Neural cell (in vitro differentiated cells): ENCODE data around the gene SORL1-AS1.

ENCODE experiments used
- H2AFZ ChIP-seq: fragments of 200-600, 300-800 bp; sonication (generic), shearing (Covaris generic); 2 replicates; pipeline ENCODE4 v1.6.0; 2014; ENCODE audit warnings: low read depth, mild to moderate bottlenecking, antibody characterized with exemption, low read length, moderate library complexity
- H3F3A ChIP-seq: fragments of 200-600 bp; shearing (Covaris generic); 2 replicates; pipeline ENCODE4 v1.6.1; 2016; ENCODE audit warnings: mild to moderate bottlenecking, moderate library complexity, mixed read lengths, antibody characterized with exemption, low read length; ENCODE audit not compliant: insufficient read depth, poor library complexity, severe bottlenecking
- H3K27ac ChIP-seq: fragments of 200-600, 300-800 bp; sonication (generic), shearing (Covaris generic); 2 replicates; pipeline ENCODE4 v1.5.1; 2014; ENCODE audit warnings: mild to moderate bottlenecking, low read length, moderate library complexity
- H3K27me3 ChIP-seq: fragments of 300-800, 200-600 bp; sonication (generic), shearing (Covaris generic); 2 replicates; pipeline ENCODE4 v1.6.0; 2014; ENCODE audit warnings: mild to moderate bottlenecking, low read depth, low read length, moderate library complexity; ENCODE audit not compliant: insufficient read depth
- H3K36me3 ChIP-seq: fragments of 300-800, 200-600 bp; sonication (generic), shearing (Covaris generic); 2 replicates; pipeline ENCODE4 v1.5.1; 2014; ENCODE audit warnings: mild to moderate bottlenecking, antibody characterized with exemption, low read length, moderate library complexity; ENCODE audit not compliant: insufficient read depth
- H3K4me2 ChIP-seq: fragments of 300-800, 200-600 bp; sonication (generic), shearing (Covaris generic); 2 replicates; pipeline ENCODE4 v1.6.0; 2014; ENCODE audit warnings: mild to moderate bottlenecking, low read length
- H3K4me3 ChIP-seq: fragments of 300-800, 200-600 bp; sonication (generic), shearing (Covaris generic); 2 replicates; pipeline ENCODE4 v1.5.1; 2014; ENCODE audit warnings: mild to moderate bottlenecking, low read length, moderate library complexity
- H3K79me2 ChIP-seq: fragments of 200-600 bp; shearing (Covaris generic); replicated peaks from 2 replicates; pipeline ENCODE4 v1.6.0; 2014; ENCODE audit warnings: mild to moderate bottlenecking, low read length, moderate library complexity; ENCODE audit not compliant: insufficient read depth
- H3K9ac ChIP-seq: fragments of 300-800, 200-600 bp; sonication (generic), shearing (Covaris generic); 2 replicates; pipeline ENCODE4 v1.6.1; 2016; ENCODE audit warnings: mild to moderate bottlenecking, low read length, mixed read lengths
- H3K9me2 ChIP-seq: fragments of 200-600 bp; shearing (Covaris generic); 2 replicates; pipeline ENCODE4 v1.6.1; 2016; ENCODE audit warnings: mild to moderate bottlenecking, low read length, mixed read lengths; ENCODE audit not compliant: insufficient read depth
- H3K9me3 ChIP-seq: fragments of 200-600, 300-800 bp; sonication (generic), shearing (Covaris generic); 2 replicates; pipeline ENCODE4 v1.6.1; 2016; ENCODE audit warnings: mild to moderate bottlenecking, mixed run types, low read length, moderate library complexity, mixed read lengths
- H4K20me1 ChIP-seq: fragments of 200-600 bp; shearing (Covaris generic); 2 replicates; pipeline ENCODE4 v1.6.1; 2016; ENCODE audit warnings: mild to moderate bottlenecking, mixed run types; ENCODE audit not compliant: insufficient read depth
- EP300 ChIP-seq: fragments of 450-650 bp; conservative IDR thresholded peaks from 2 replicates; pipeline ENCODE4 v1.6.1; 2014; ENCODE audit warnings: antibody characterized with exemption, mild to moderate bottlenecking, moderate library complexity; ENCODE audit not compliant: poor library complexity, severe bottlenecking
- EZH2 ChIP-seq: fragments of 200-600, 300-800 bp; shearing (Covaris generic), sonication (generic); IDR thresholded peaks from 2 replicates; pipeline ENCODE4 v1.6.1; 2014; ENCODE audit warnings: antibody characterized with exemption, low read length, borderline replicate concordance, mild to moderate bottlenecking; ENCODE audit not compliant: insufficient read depth, poor library complexity, severe bottlenecking
- MXI1 ChIP-seq: fragments of 450-650 bp; conservative IDR thresholded peaks from 2 replicates; pipeline ENCODE4 v1.6.1; 2014; ENCODE audit warnings: antibody characterized with exemption, mild to moderate bottlenecking; ENCODE audit not compliant: poor library complexity, severe bottlenecking
- POLR2AphosphoS5 ChIP-seq: IDR thresholded peaks from 2 replicates; pipeline ENCODE4 v1.6.1; 2012
- RAD21 ChIP-seq: fragments of 450-650 bp; conservative IDR thresholded peaks from 2 replicates; pipeline ENCODE4 v1.6.1; 2014; ENCODE audit warnings: antibody characterized with exemption, mild to moderate bottlenecking, moderate library complexity
- SMC3 ChIP-seq: fragments of 450-650 bp; conservative IDR thresholded peaks from 2 replicates; pipeline ENCODE4 v1.6.1; 2014; ENCODE audit warnings: antibody characterized with exemption, mild to moderate bottlenecking, moderate library complexity; ENCODE audit not compliant: poor library complexity
- TAF1 ChIP-seq: IDR thresholded peaks from 2 replicates; pipeline ENCODE4 v1.6.1; 2012; ENCODE audit warnings: low read depth
- TF ChIP-seq, protein P1 (sequence below): fragments of 450-650 bp; IDR thresholded peaks from 2 replicates; pipeline ENCODE4 v1.5.1; 2014; ENCODE audit warnings: antibody characterized with exemption, mild to moderate bottlenecking, moderate library complexity; ENCODE audit not compliant: poor library complexity, severe bottlenecking
- TF ChIP-seq, protein P2 (sequence below): IDR thresholded peaks from 2 replicates; pipeline ENCODE4 v1.6.1; 2012; ENCODE audit warnings: borderline replicate concordance

SORL1-AS1 gene

DNA sequence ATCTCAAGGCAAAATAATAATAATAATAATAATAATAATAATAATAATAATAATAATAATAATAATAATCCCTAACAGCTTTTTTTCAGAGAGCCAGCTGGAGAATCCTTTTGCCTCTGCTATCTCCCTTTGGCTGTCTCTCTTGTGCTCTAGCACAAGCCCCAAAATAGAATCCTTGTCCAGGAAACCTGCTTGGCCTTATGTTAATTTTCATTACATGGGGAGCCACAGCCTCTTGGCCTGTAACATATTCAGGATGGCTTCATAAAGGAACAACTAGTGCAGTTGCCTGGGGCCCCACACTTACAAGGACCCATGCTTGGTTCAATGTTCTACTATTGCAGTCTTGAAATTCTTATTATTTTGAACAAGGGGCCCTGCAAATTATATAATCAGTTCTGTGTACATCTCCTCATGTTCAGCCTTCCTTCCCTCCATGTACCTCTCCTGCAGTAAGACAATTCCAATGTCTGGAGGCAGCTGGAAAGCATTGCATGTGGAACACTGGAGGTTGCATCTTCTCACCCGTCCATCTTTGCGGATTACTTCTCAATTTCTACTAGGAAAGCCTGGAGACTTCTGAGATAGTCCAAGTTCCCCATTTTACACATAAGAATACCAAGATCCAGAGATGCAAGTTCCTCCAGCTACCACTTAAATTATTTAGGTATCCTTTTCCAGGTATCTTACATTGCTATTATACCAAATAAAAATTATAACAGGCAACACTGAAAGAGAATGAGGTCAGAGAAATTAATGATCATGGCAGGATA lies 38.4 kb downstream of the SORL1-AS1 start:
- Histone ChIP-seq H2AFZ (no peak overlapping the region), H3F3A (no peaks in the 10 kb centered on the region), H3K27me3 (no peaks in the 10 kb centered on the region), H3K9me2 (no peaks in the 10 kb centered on the region), H3K36me3 (no peaks in the 10 kb centered on the region), H3K9ac (no peak overlapping the region), H3K27ac (no peak overlapping the region), H4K20me1 (no peaks in the 10 kb centered on the region), H3K4me3 (no peak overlapping the region), H3K79me2 (no peaks in the 10 kb centered on the region), H3K9me3 (no peaks in the 10 kb centered on the region), H3K4me2 (no peak overlapping the region)
- no peak for TF ChIP-seq RAD21
- TF ChIP-seq EP300, result no peak
- TF ChIP-seq, protein P1, sequence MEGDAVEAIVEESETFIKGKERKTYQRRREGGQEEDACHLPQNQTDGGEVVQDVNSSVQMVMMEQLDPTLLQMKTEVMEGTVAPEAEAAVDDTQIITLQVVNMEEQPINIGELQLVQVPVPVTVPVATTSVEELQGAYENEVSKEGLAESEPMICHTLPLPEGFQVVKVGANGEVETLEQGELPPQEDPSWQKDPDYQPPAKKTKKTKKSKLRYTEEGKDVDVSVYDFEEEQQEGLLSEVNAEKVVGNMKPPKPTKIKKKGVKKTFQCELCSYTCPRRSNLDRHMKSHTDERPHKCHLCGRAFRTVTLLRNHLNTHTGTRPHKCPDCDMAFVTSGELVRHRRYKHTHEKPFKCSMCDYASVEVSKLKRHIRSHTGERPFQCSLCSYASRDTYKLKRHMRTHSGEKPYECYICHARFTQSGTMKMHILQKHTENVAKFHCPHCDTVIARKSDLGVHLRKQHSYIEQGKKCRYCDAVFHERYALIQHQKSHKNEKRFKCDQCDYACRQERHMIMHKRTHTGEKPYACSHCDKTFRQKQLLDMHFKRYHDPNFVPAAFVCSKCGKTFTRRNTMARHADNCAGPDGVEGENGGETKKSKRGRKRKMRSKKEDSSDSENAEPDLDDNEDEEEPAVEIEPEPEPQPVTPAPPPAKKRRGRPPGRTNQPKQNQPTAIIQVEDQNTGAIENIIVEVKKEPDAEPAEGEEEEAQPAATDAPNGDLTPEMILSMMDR, result no peak
- TF ChIP-seq MXI1, result no peak
- no peak for TF ChIP-seq POLR2AphosphoS5
- TF ChIP-seq, protein P2, sequence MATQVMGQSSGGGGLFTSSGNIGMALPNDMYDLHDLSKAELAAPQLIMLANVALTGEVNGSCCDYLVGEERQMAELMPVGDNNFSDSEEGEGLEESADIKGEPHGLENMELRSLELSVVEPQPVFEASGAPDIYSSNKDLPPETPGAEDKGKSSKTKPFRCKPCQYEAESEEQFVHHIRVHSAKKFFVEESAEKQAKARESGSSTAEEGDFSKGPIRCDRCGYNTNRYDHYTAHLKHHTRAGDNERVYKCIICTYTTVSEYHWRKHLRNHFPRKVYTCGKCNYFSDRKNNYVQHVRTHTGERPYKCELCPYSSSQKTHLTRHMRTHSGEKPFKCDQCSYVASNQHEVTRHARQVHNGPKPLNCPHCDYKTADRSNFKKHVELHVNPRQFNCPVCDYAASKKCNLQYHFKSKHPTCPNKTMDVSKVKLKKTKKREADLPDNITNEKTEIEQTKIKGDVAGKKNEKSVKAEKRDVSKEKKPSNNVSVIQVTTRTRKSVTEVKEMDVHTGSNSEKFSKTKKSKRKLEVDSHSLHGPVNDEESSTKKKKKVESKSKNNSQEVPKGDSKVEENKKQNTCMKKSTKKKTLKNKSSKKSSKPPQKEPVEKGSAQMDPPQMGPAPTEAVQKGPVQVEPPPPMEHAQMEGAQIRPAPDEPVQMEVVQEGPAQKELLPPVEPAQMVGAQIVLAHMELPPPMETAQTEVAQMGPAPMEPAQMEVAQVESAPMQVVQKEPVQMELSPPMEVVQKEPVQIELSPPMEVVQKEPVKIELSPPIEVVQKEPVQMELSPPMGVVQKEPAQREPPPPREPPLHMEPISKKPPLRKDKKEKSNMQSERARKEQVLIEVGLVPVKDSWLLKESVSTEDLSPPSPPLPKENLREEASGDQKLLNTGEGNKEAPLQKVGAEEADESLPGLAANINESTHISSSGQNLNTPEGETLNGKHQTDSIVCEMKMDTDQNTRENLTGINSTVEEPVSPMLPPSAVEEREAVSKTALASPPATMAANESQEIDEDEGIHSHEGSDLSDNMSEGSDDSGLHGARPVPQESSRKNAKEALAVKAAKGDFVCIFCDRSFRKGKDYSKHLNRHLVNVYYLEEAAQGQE, result no peak
- no peak for TF ChIP-seq TAF1

DNA sequence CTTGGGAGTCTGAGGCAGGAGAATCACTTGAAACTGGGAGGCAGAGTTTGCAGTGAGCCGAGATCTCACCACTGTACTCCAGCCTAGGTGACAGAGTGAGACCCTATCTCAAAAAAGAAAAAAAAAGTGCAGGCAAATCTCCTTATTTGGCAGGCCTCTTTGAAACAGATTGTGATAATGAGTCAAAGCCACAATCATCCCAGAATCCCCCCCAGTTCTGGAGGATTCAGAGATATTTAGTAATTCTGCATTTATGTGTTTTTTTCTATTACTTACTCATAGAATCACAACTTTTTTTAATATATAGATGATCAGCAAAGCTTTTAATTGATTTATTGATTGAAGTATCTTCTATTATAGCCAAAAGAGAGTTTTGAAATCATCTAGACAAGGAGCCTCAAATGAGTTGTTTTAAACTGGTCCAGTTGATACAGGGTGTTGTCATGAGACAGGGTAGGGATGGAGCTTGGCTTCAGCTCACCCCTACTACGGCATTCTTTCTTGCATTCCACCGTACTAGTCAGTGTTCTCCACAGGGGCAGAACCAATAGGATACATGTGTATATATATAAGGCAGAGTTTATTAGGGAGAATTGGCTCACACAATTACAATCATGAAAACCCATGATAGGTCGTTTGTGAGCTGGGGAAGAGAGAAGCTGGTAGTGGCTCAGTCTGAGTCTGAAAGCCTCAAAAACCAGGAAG lies 39.9 kb downstream of the SORL1-AS1 start:
- Histone ChIP-seq H3K79me2 (no peaks in the 10 kb centered on the region), H3K9ac (no peak overlapping the region), H3K27me3 (no peaks in the 10 kb centered on the region), H3K36me3 (no peaks in the 10 kb centered on the region), H3K9me3 (no peaks in the 10 kb centered on the region), H3K4me3 (no peak overlapping the region), H3K27ac (no peak overlapping the region), H2AFZ (no peak overlapping the region), H3K9me2 (no peaks in the 10 kb centered on the region), H3F3A (no peaks in the 10 kb centered on the region), H4K20me1 (no peaks in the 10 kb centered on the region), H3K4me2 (no peak overlapping the region)
- TF ChIP-seq SMC3 (no peak), RAD21 (no peak), MXI1 (no peak), POLR2AphosphoS5 (no peak), EP300 (no peak), TAF1 (no peak), EZH2 (no peak)
- TF ChIP-seq, protein P1, result no peak
- TF ChIP-seq, protein P2, result no peak
